NCI-H2081 (cell line): ENCODE results near the gene CABP5.
"Not testable (repeated sequence)": the region's sequence is repeated elsewhere in the genome, so short reads cannot be mapped to it uniquely, and the experiment has no call there.

ENCODE experiments used
- DNase-seq, 2 experiments: peaks; one replicate each; lab custom pipeline; 2025; lab: John Stamatoyannopoulos, UW

CABP5 gene

GRCh38 chr19:48043675-48044258, at the start of gene CABP5:
CABP5 (minus strand) TSS chr19:48044079; CDS start chr19:48043922, 157 bp downstream.
- DNase-seq = no peak

- DNase-seq = not testable (repeated sequence)
These were observed 47.3 kb upstream of the CABP5 start for GRCh38 chr19:48091111-48091718.

- DNase-seq = no peak
These were observed 46.5 kb upstream of the CABP5 start for GRCh38 chr19:48090281-48090802.

- not testable (repeated sequence) for DNase-seq
These were observed 45.1 kb upstream of the CABP5 start for GRCh38 chr19:48088991-48089390.

- no peak for DNase-seq
These were observed 42.3 kb upstream of the CABP5 start for GRCh38 chr19:48085904-48086864.

- DNase-seq = no peak
These were observed 41.2 kb upstream of the CABP5 start for GRCh38 chr19:48085076-48085475.

GRCh38 chr19:48081106-48081505, 37.2 kb upstream of the CABP5 start:
- no peak for DNase-seq

- DNase-seq = not testable (repeated sequence)
These were observed 26.4 kb upstream of the CABP5 start for GRCh38 chr19:48070177-48070769.

GRCh38 chr19:48069435-48069834, 25.6 kb upstream of the CABP5 start:
- no peak for DNase-seq

- no peak for DNase-seq
These were observed 20.6 kb upstream of the CABP5 start for GRCh38 chr19:48064509-48064908.

- no peak for DNase-seq
These were observed 17.8 kb upstream of the CABP5 start for GRCh38 chr19:48061401-48062344.

- DNase-seq = no peak
These were observed 16.5 kb upstream of the CABP5 start for GRCh38 chr19:48060381-48060780.

GRCh38 chr19:48059331-48059730, 15.5 kb upstream of the CABP5 start:
- DNase-seq = no peak

- DNase-seq = no peak
These were observed 10.0 kb upstream of the CABP5 start for GRCh38 chr19:48053856-48054255.

GRCh38 chr19:48053076-48053475, 9.2 kb upstream of the CABP5 start:
- no peak for DNase-seq

- DNase-seq = no peak
These were observed 7.6 kb upstream of the CABP5 start for GRCh38 chr19:48051335-48052033.

- DNase-seq = no peak
These were observed 682 bp upstream of the CABP5 start for GRCh38 chr19:48044561-48044960.

- no peak for DNase-seq
These were observed 1.9 kb downstream of the CABP5 start for GRCh38 chr19:48041877-48042580.

- DNase-seq = no peak
These were observed 7.1 kb downstream of the CABP5 start for GRCh38 chr19:48036765-48037164.

- no peak for DNase-seq
These were observed 10.3 kb downstream of the CABP5 start for GRCh38 chr19:48033604-48034003.
